GM21786 (cell line): Measurements from ENCODE around the gene SIGLEC8.

Source experiments
- ATAC-seq: cut with Tn5 transposase; IDR thresholded peaks from one replicate; pipeline ENCODE4 v1.9.1; 2021; ENCODE audit not compliant: unreplicated experiment

The SIGLEC8 gene

GRCh38 chr19:51407511-51408131 is 50.6 kb downstream of the SIGLEC8 start:
- no peak for ATAC-seq

DNA sequence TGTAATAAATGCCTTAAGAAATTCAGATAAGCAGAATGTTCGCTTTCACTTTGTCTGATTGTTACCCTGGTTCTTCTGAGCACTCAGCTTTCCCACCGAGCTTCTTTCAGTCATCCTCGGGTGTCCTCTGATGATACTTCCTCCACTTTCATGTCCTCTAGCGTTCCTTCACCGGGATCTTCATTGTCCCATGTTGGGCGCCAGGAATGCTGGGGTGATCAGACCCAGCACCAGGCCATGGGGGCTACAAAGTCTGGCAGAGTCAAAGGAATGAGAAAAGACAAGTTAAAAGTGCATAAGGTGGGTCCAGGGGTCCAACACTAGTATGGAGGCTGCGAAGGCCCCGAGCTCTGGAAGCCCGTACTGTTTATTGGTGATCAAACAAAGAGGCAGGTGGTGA is 56.1 kb downstream of the SIGLEC8 start:
- ATAC-seq = no peak
